Type B pancreatic cell (in vitro differentiated cells): ENCODE results near the gene LHB. TPM values are rescaled to one million over a fixed set of nuclear protein-coding genes. Genes with fewer than 3 reads are reported as not detected.

Source experiments
- DNase-seq: peaks from one replicate; pipeline ENCODE4 v3.0.0; 2021; ENCODE audit warnings: mixed read lengths; ENCODE audit not compliant: unreplicated experiment; ENCODE audit errors: extremely low spot score
- H3K27ac Mint-ChIP-seq: 2 replicates; pipeline ENCODE4 v1.8.0; 2021; ENCODE audit warnings: mild to moderate bottlenecking, mixed read lengths
- H3K27me3 Mint-ChIP-seq: 2 replicates; pipeline ENCODE4 v1.8.0; 2021; ENCODE audit warnings: mixed read lengths
- H3K36me3 Mint-ChIP-seq: 2 replicates; pipeline ENCODE4 v1.8.0; 2021; ENCODE audit warnings: mixed read lengths
- H3K4me1 Mint-ChIP-seq: one replicate; pipeline ENCODE4 v1.8.0; 2021; ENCODE audit warnings: mixed read lengths; ENCODE audit not compliant: unreplicated experiment
- H3K4me3 Mint-ChIP-seq: 2 replicates; pipeline ENCODE4 v1.8.0; 2021; ENCODE audit warnings: mild to moderate bottlenecking, mixed read lengths
- H3K9me3 Mint-ChIP-seq: 2 replicates; pipeline ENCODE4 v1.8.0; 2021; ENCODE audit warnings: mixed read lengths
- CTCF ChIP-seq: fragments of 200-600 bp; sonication (generic); conservative IDR thresholded peaks from 2 replicates; pipeline ENCODE4 v1.5.0; 2021; ENCODE audit warnings: antibody characterized with exemption, mild to moderate bottlenecking
- total RNA-seq: library from RNA; stranded (reverse); gene quantifications from 2 replicates; pipeline ENCODE4 v1.2.1, GENCODE V29; 2021; ENCODE audit warnings: low replicate concordance

Gene LHB
- total RNA-seq, 1 donor from 2014 or later = not detected

- H3K27me3 Mint-ChIP-seq = no peaks in the 10 kb centered on the region
- H3K36me3 Mint-ChIP-seq = peaks cover 8% of the 10 kb centered on the region
- H3K4me3 Mint-ChIP-seq = no peak overlapping the region
- H3K9me3 Mint-ChIP-seq = no peaks in the 10 kb centered on the region
- H3K4me1 Mint-ChIP-seq = no peaks in the 10 kb centered on the region
- no peak overlapping the region for H3K27ac Mint-ChIP-seq
- no peak for DNase-seq
- no peak for TF ChIP-seq CTCF
Observed at GRCh38 chr19:49009828-49010227, 7.1 kb downstream of the LHB start.

GRCh38 chr19:49006905-49007304 is 10.0 kb downstream of the LHB start:
- H3K4me3 Mint-ChIP-seq = no peak overlapping the region
- no peak for TF ChIP-seq CTCF

GRCh38 chr19:49004964-49005614 is 11.8 kb downstream of the LHB start:
- Mint-ChIP-seq H3K4me1 (no peaks in the 10 kb centered on the region), H3K27ac (no peak overlapping the region), H3K27me3 (no peaks in the 10 kb centered on the region), H3K4me3 (no peak overlapping the region), H3K9me3 (no peaks in the 10 kb centered on the region), H3K36me3 (peaks cover 3% of the 10 kb centered on the region)
- TF ChIP-seq CTCF = no peak
- no peak for DNase-seq

More at GRCh38 chr19:49006905-49007304, 10.0 kb downstream of the LHB start:
- no peak overlapping the region for H3K27ac Mint-ChIP-seq
- peaks cover 3% of the 10 kb centered on the region for H3K36me3 Mint-ChIP-seq
- H3K4me1 Mint-ChIP-seq = no peaks in the 10 kb centered on the region
- DNase-seq = no peak
- H3K27me3 Mint-ChIP-seq = no peaks in the 10 kb centered on the region
- no peaks in the 10 kb centered on the region for H3K9me3 Mint-ChIP-seq

GRCh38 chr19:49004133-49004532 is 12.8 kb downstream of the LHB start:
- no peak for TF ChIP-seq CTCF
- no peaks in the 10 kb centered on the region for H3K9me3 Mint-ChIP-seq
- H3K27me3 Mint-ChIP-seq = no peaks in the 10 kb centered on the region
- no peak overlapping the region for H3K27ac Mint-ChIP-seq
- no peak overlapping the region for H3K4me3 Mint-ChIP-seq
- H3K36me3 Mint-ChIP-seq = peaks cover 9% of the 10 kb centered on the region
- no peak for DNase-seq
- H3K4me1 Mint-ChIP-seq = peaks cover 7% of the 10 kb centered on the region

- TF ChIP-seq CTCF = peak; percentile 82
- H3K27ac Mint-ChIP-seq = peak overlapping the region; percentile 21
- H3K4me3 Mint-ChIP-seq = peak overlapping the region; percentile 5
- H3K9me3 Mint-ChIP-seq = no peaks in the 10 kb centered on the region
- H3K36me3 Mint-ChIP-seq = peaks cover 6% of the 10 kb centered on the region
- peaks cover 17% of the 10 kb centered on the region for H3K4me1 Mint-ChIP-seq
- no peaks in the 10 kb centered on the region for H3K27me3 Mint-ChIP-seq
- DNase-seq = no peak
Observed at GRCh38 chr19:48999481-49000325, 17.2 kb downstream of the LHB start.
